ENCODE data around the gene SOCS7. TPM values are rescaled to one million over a fixed set of nuclear protein-coding genes. Genes with fewer than 3 reads are reported as not detected.

SOCS7 gene
- total and polyA plus RNA-seq, 2 of the 4 experiments (the other 2 are of a cell fraction), result 6.5 to 6.8 TPM

DNA sequence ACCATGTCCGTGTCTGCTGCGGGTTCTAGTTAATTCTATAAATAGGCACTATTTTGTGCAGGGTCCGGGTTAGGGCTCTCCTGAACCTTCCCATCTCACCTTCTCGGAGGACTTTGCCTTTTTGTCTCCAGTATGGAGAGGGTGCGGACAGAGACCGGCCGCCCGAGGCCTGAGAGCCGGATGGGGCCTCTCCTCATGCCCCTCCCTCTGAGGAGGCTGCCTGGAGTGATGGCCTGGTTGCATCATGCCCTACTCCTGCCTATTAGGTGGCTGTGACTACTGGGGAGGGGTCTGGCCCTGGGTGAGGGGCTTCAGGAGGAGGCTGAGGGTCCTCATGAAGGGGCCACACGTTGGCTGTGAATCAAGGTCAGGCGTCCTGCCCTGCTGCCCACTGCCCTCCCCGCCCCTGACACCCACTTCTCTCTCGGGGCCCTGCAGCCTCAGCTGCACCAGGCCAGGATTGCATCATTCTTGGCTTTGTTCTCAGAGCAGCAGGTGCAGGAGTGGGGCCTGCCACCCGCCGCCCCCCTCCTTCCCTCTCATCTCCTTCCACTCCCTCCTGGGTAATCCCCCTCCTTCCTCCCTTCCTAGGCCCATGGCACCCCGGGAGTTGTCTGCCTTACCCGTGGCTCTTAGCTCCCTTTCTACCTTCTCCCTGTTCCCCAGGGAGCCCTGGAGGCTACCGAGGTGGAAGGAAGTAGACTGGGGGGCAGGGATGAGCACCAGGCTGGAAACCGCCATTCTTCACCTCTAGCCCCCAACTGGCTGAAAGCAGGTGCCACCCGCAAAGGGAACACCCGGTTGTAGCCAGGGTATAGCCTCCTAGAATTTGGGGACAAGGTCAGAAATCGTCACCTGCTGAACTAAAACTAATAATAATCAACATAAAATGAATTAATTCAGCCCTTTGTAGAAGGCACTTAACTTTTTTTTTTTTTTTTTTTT is 63.9 kb downstream of the SOCS7 start (continued):
- TF ChIP-seq, protein P1, sequence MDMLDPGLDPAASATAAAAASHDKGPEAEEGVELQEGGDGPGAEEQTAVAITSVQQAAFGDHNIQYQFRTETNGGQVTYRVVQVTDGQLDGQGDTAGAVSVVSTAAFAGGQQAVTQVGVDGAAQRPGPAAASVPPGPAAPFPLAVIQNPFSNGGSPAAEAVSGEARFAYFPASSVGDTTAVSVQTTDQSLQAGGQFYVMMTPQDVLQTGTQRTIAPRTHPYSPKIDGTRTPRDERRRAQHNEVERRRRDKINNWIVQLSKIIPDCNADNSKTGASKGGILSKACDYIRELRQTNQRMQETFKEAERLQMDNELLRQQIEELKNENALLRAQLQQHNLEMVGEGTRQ (IDR thresholded peaks at IDR 0.05; ENCODE audit: low read depth, low read length), result no peak
- TF ChIP-seq MAZ (IDR thresholded peaks at IDR 0.05; ENCODE audit: borderline replicate concordance, low read depth, low read length), result peak; percentile 75; the same call in 1 of the 2 replicates
- no peak for TF ChIP-seq NFE2L2 (IDR thresholded peaks at IDR 0.05; ENCODE audit: low read depth, low read length)

GRCh38 chr17:38416840-38417209 is 65.2 kb downstream of the SOCS7 start:
- Histone ChIP-seq H3K18ac (ENCODE audit: low read depth, low read length) (no peak overlapping the region), H2AK5ac (ENCODE audit: low read depth, low read length) (0 out of 2 replicates have a peak overlapping the region, but pooled peaks have one; percentile 15), H3K4ac (ENCODE audit: low read depth, low read length) (no peak overlapping the region), H3K4me3 (ENCODE audit: insufficient read depth, low read depth, low read length) (no peak overlapping the region), H3K36me3 (ENCODE audit: control insufficient read depth, insufficient read depth, low read length) (no peaks in the 10 kb centered on the region), H3K79me1 (ENCODE audit: low read depth in 1 of 2, low read length in 2 of 2) (no peaks in the 10 kb centered on the region; a peak in 1 of 4 replicates), H4K20me1 (ENCODE audit: insufficient read depth, low read length) (no peaks in the 10 kb centered on the region; the same call in 1 of the 2 replicates), H2AFZ (replicated peaks; ENCODE audit: low read length, poor library complexity) (no peak overlapping the region), H3K14ac (replicated peaks; ENCODE audit: low read depth, low read length) (no peak overlapping the region), H4K91ac (ENCODE audit: insufficient read depth, low read depth, low read length) (no peak overlapping the region), H3K9me1 (ENCODE audit: insufficient read depth, low read length) (0 out of 2 replicates have a peak, but pooled peaks cover 6% of the 10 kb centered on the region), H2BK20ac (ENCODE audit: low read depth, low read length) (no peak overlapping the region), H3K9me3 (ENCODE audit: control insufficient read depth, insufficient read depth, low read length) (no peaks in the 10 kb centered on the region), H2BK120ac (ENCODE audit: low read depth, low read length) (no peak overlapping the region), H3K4me2 (ENCODE audit: low read depth, low read length) (no peak overlapping the region), H2BK5ac (ENCODE audit: low read depth, low read length, poor library complexity, severe bottlenecking) (no peak overlapping the region), H3K27ac (ENCODE audit: insufficient read depth, low read length) (no peak overlapping the region), H3K23ac (ENCODE audit: low read depth, low read length) (no peak overlapping the region), H4K8ac (ENCODE audit: low read depth in 2 of 2, low read length in 2 of 2) (no peak overlapping the region), H3K9ac (ENCODE audit: low read depth, low read length) (no peak overlapping the region), H3K56ac (ENCODE audit: extremely low read depth, insufficient read depth, low read length) (no peak overlapping the region), H2BK15ac (ENCODE audit: low read depth, low read length) (no peak overlapping the region), H3K27me3 (ENCODE audit: control insufficient read depth, insufficient read depth, low read length) (peaks cover 27% of the 10 kb centered on the region), H4K5ac (ENCODE audit: low read depth, low read length) (no peak overlapping the region), H2AK9ac (replicated peaks; ENCODE audit: low read depth, low read length, poor library complexity) (no peak overlapping the region), H3K4me1 (ENCODE audit: control insufficient read depth, insufficient read depth, low read length) (peaks cover 19% of the 10 kb centered on the region)
- in situ Hi-C loops (cut with MboI; ENCODE audit: low sequenced_read_pairs) (no loop called here), intact Hi-C loops (cut with micrococcal nuclease) (no loop called here), dilution Hi-C loops (cut with HindIII; ENCODE audit: low sequenced_read_pairs, unreplicated experiment) (no loop called here)
- POLR2A ChIA-PET (ENCODE audit: unreplicated experiment), result no interaction called here
- ATAC-seq (ENCODE audit: low read depth) (no peak), DNase-seq (no peak)
- no peak for TF ChIP-seq BHLHE40 (IDR thresholded peaks at IDR 0.05; ENCODE audit: low read depth, low read length)
- no peak for TF ChIP-seq MAFK (IDR thresholded peaks at IDR 0.05; ENCODE audit: low read depth, low read length)
- no peak for TF ChIP-seq SMC3 (IDR thresholded peaks at IDR 0.05; ENCODE audit: low read depth, low read length)
- no peak for TF ChIP-seq CEBPB (IDR thresholded peaks at IDR 0.05; ENCODE audit: low read depth, low read length)
- TF ChIP-seq NFE2L2 (IDR thresholded peaks at IDR 0.05; ENCODE audit: low read depth, low read length), result no peak
- CTCF ChIA-PET, result no interaction called here
- BruUV-seq (replicated peaks), result no TSS peak
- whole genome bisulfite sequencing, 2 experiments (ENCODE audit: extremely low coverage in 2 of 2, insufficient read length in 1 of 2), result no CpG with 5 or more reads among the region's 1 CpG
